Ovary (tissue), 10 donors: ENCODE results near the gene CARMIL1. TPM values are rescaled to one million over a fixed set of nuclear protein-coding genes. Genes with fewer than 3 reads are reported as not detected.
A peak's percentile ranks its signal among the peaks of the same experiment; 100 is the strongest.

Source experiments
- DNase-seq, 5 donors: peaks; one replicate each; pipeline ENCODE4 v3.0.0-alpha.2; 2019 to 2020
- H3K27ac ChIP-seq, 2 donors: fragments of 200-600 bp; one replicate each; pipeline versions ENCODE4 v1.5.1 to v1.8.0; 2019 to 2022
- H3K27me3 ChIP-seq: fragments of 200-600 bp; one replicate; pipeline ENCODE4 v1.8.0; 2022
- H3K36me3 ChIP-seq: fragments of 200-600 bp; sonication (generic); one replicate; pipeline ENCODE4 v1.5.1; 2019
- H3K4me1 ChIP-seq: one replicate; pipeline ENCODE4 v1.8.1; 2013; ENCODE audit warnings: mild to moderate bottlenecking, moderate library complexity; ENCODE audit not compliant: insufficient read depth
- H3K4me3 ChIP-seq: fragments of 200-600 bp; sonication (generic); one replicate; pipeline ENCODE4 v1.5.1; 2017
- H3K9me3 ChIP-seq, 2 donors: fragments of 200-600 bp in 1 of 2; sonication (generic) in 1 of 2; one replicate each; pipeline versions ENCODE4 v1.5.1 to v1.8.1; 2013 to 2019; ENCODE audit warnings: mild to moderate bottlenecking in 1 of 2, moderate library complexity in 1 of 2
- CTCF ChIP-seq, 3 donors: fragments of 450-650 bp in 2 of 3; fragments of 200-600 bp in 1 of 3; IDR thresholded peaks; one replicate each; pipeline versions ENCODE4 v1.5.1 to v1.8.0; 2016 to 2022; ENCODE audit warnings: antibody characterized with exemption in 3 of 3, mild to moderate bottlenecking in 1 of 3
- EP300 ChIP-seq: sonication (generic); formaldehyde crosslinking; IDR thresholded peaks from one replicate; pipeline ENCODE4 v1.6.1; 2017; ENCODE audit warnings: antibody characterized with exemption
- POLR2A ChIP-seq: fragments of 450-650 bp; IDR thresholded peaks from one replicate; pipeline ENCODE4 v1.6.1; 2017; ENCODE audit warnings: antibody characterized with exemption, mild to moderate bottlenecking, moderate library complexity
- whole genome bisulfite sequencing, 3 donors: extraction: QIAGEN DNeasy Blood & Tissue Kit in 1 of 3; methylation state at CpG; one replicate each; pipeline versions ENCODE4 v1.1.5 to v1.1.7; 2013 to 2017; 5-methylcytosine and 5-hydroxymethylcytosine counted together
- intact Hi-C, 4 donors: fragments of 100-400 bp; cut with DNase I; formaldehyde crosslinking; loops; one replicate each; pipeline versions ENCODE4 v1.11.0 to v1.15.1; 2022 to 2023
- long read RNA-seq, 3 donors: library from polyadenylated mRNA in 2 of 3; unstranded in 2 of 3; transcript quantifications; one replicate each; pipeline ENCODE4 v2.0.0 and lab custom pipeline, GENCODE V29; 2021 to 2026
- polyA plus RNA-seq, 2 donors: library from polyadenylated mRNA; stranded (reverse); fragments of 200-250 nt in 1 of 2; fragments of 350-450 nt in 1 of 2; fragmentation: Illumina TruSeq in 1 of 2; extraction: RNeasy Lipid Tissue Mini Kit (QIAGEN cat#74804) in 1 of 2; gene quantifications; one replicate each; pipeline ENCODE4 v1.2.3, GENCODE V29; 2013 to 2014
- total RNA-seq, 7 donors: library from RNA; depleted of rRNA in 2 of 7; stranded (reverse); fragments of >200 nt in 2 of 7; fragmentation: NEBNext Ultra II Directional in 3 of 7; extraction: Animal tissue kit (Norgen Biotek cat#: 25700) in 3 of 7; gene quantifications; one replicate each; pipeline versions ENCODE4 v1.1.0 to v1.2.4, GENCODE V29; 2016 to 2023
- donor health status: DM: no; HTN: no; CAD: no; lungs with moderate emphysema.
- donor health status: DM: no; HTN: no; CAD: no.
- donor health status: Bipolar disorder and iron deficiency.
- donor health status: DM: yes; HTN: yes; CAD: no.
- donor health status: DM: no; HTN: no; CAD: no.
- donor health status: DM: yes; HTN: yes; CAD: no.

CARMIL1 gene
- 10 to 100 TPM; 11.1 to 25.6 (median 18.4) TPM for total RNA-seq
- polyA plus RNA-seq = 10 to 100 TPM in 1 of 2 donors, 1 to 10 TPM in 1; 6.4 to 13.3 TPM
- long read RNA-seq, donor 1, partial matches to known transcripts = 6 of 13 reads
- long read RNA-seq, donor 1, other reads (novel, unspliced or antisense) = 7 of 13 reads
- long read RNA-seq, donor 2, full-length matches to known transcripts = 2 of 42 reads
- long read RNA-seq, donor 2, partial matches to known transcripts = 40 of 42 reads
- long read RNA-seq, donor 2, other reads (novel, unspliced or antisense) = 0 of 42 reads
- long read RNA-seq, donor 3, full-length matches to known transcripts = 2 of 5 reads
- long read RNA-seq, donor 3, partial matches to known transcripts = 0 of 5 reads
- long read RNA-seq, donor 3, other reads (novel, unspliced or antisense) = 3 of 5 reads

GRCh38 chr6:25278914-25279747 lies at the start of gene CARMIL1:
CARMIL1 (plus strand) TSS chr6:25279374; CDS start chr6:25279796, 422 bp downstream.
- TF ChIP-seq POLR2A (no peak), CTCF (IDR thresholded peaks at IDR 0.05) (peak; percentile 73 to 84 (median 79)), EP300 (no peak)
- Histone ChIP-seq H3K36me3 (no peaks in the 10 kb centered on the region), H3K4me1 (peaks cover 6% of the 10 kb centered on the region), H3K27me3 (no peaks in the 10 kb centered on the region), H3K27ac (peak within 1 kb of the TSS; percentile 66 to 69), H3K4me3 (peak within 1 kb of the TSS; percentile 91), H3K9me3 (no peaks in the 10 kb centered on the region)
- 0 to 1% (median 1%) methylated on average over 65 to 81 of the region's 81 CpGs for WGBS, 3 donors
- DNase-seq = peak; percentile 82 to 86 (median 84)
- intact Hi-C loops = loop anchor here (2.0 to 5.0 kb wide), 2 partner anchors 212 to 213 kb away; no protein-coding TSS in a partner anchor

GRCh38 chr6:25229671-25230321 lies 49.4 kb upstream of the CARMIL1 start:
- no peaks in the 10 kb centered on the region for H3K4me1 ChIP-seq
- intact Hi-C loops = loop anchor here in 1 of 4 donors (10.0 kb wide), 1 partner anchor 485 kb away; no protein-coding TSS in a partner anchor
- no peaks in the 10 kb centered on the region for H3K27me3 ChIP-seq
- no peak for DNase-seq
- no peaks in the 10 kb centered on the region for H3K36me3 ChIP-seq
- 23 to 35% (median 33%) methylated on average over 1 of the region's 1 CpG for WGBS, 3 donors
- H3K27ac ChIP-seq = no peak overlapping the region
- TF ChIP-seq EP300 (no peak), CTCF (IDR thresholded peaks at IDR 0.05) (no peak), POLR2A (no peak)
- no peak overlapping the region for H3K4me3 ChIP-seq
- H3K9me3 ChIP-seq = no peaks in the 10 kb centered on the region

GRCh38 chr6:25232479-25232878 lies 46.7 kb upstream of the CARMIL1 start:
- Histone ChIP-seq H3K27ac (no peak overlapping the region), H3K36me3 (no peaks in the 10 kb centered on the region), H3K9me3 (no peaks in the 10 kb centered on the region), H3K4me1 (no peaks in the 10 kb centered on the region), H3K4me3 (no peak overlapping the region), H3K27me3 (no peaks in the 10 kb centered on the region)
- TF ChIP-seq POLR2A (no peak), CTCF (IDR thresholded peaks at IDR 0.05) (no peak), EP300 (no peak)
- DNase-seq = no peak
- intact Hi-C loops = no loop called here
- 90 to 95% (median 93%) methylated on average over 13 of the region's 13 CpGs for WGBS, 3 donors

GRCh38 chr6:25233226-25233625 lies 45.9 kb upstream of the CARMIL1 start:
- DNase-seq = no peak
- TF ChIP-seq POLR2A (no peak), EP300 (no peak), CTCF (IDR thresholded peaks at IDR 0.05) (no peak)
- no peaks in the 10 kb centered on the region for H3K27me3 ChIP-seq
- intact Hi-C loops = no loop called here
- no peaks in the 10 kb centered on the region for H3K4me1 ChIP-seq
- H3K27ac ChIP-seq = no peak overlapping the region
- H3K9me3 ChIP-seq = no peaks in the 10 kb centered on the region
- H3K4me3 ChIP-seq = no peak overlapping the region
- H3K36me3 ChIP-seq = no peaks in the 10 kb centered on the region
- WGBS, 3 donors = 93 to 100% (median 94%) methylated on average over 1 of the region's 1 CpG
